Caco-2 (cell line): ENCODE results near the gene UBE2E2. TPM values are rescaled to one million over a fixed set of nuclear protein-coding genes. Genes with fewer than 3 reads are reported as not detected.

Source experiments
- BruUV-seq: library from RNA; stranded (reverse); fragments of 400-500 nt; replicated peaks from 2 replicates; lab custom pipeline; 2021; lab: Mats Ljungman, UMichigan
- CTCF ChIA-PET: fragments of 300-600 bp; sonication (Branson Sonifier 250); formaldehyde crosslinking; loops from one replicate; lab custom pipeline; 2022; ENCODE audit warnings: antibody characterized with exemption; lab: Charles Lee
- POLR2A ChIA-PET: fragments of 300-600 bp; sonication (Branson Sonifier 250); formaldehyde crosslinking; loops from one replicate; lab custom pipeline; 2022; ENCODE audit warnings: antibody characterized with exemption; lab: Charles Lee
- DNase-seq, 2 experiments: peaks; one replicate each; pipeline versions ENCODE4 v3.0.0 to v3.0.0-alpha.2; 2020 to 2022
- H3K27me3 ChIP-seq: replicated peaks from 2 replicates; pipeline ENCODE4 v1.6.0; 2011; ENCODE audit warnings: low read length; ENCODE audit not compliant: control insufficient read depth, insufficient read depth
- H3K36me3 ChIP-seq: 2 replicates; pipeline ENCODE4 v1.5.1; 2011; ENCODE audit warnings: low read length; ENCODE audit not compliant: control insufficient read depth, insufficient read depth
- H3K4me1 ChIP-seq: fragments of 250-450 bp; sonication (Bioruptor Pico); 2 replicates; pipeline ENCODE4 v1.5.1; 2020; ENCODE audit warnings: mild to moderate bottlenecking
- H3K4me3 ChIP-seq: 2 replicates; pipeline ENCODE4 v1.5.1; 2011; ENCODE audit warnings: low read depth, mild to moderate bottlenecking, control low read depth, low read length
- H3K9me3 ChIP-seq: fragments of 250-450 bp; sonication (Bioruptor Pico); 2 replicates; pipeline ENCODE4 v1.5.1; 2020; ENCODE audit warnings: mild to moderate bottlenecking, moderate library complexity
- H3K27ac Mint-ChIP-seq: one replicate; pipeline ENCODE4 v1.8.0; 2022; ENCODE audit warnings: mixed read lengths; ENCODE audit not compliant: unreplicated experiment
- H3K27me3 Mint-ChIP-seq: one replicate; pipeline ENCODE4 v1.8.0; 2022; ENCODE audit warnings: mixed read lengths; ENCODE audit not compliant: insufficient read depth, unreplicated experiment
- H3K36me3 Mint-ChIP-seq: one replicate; pipeline ENCODE4 v1.8.0; 2022; ENCODE audit warnings: mild to moderate bottlenecking, mixed read lengths; ENCODE audit not compliant: insufficient read depth, unreplicated experiment
- H3K4me1 Mint-ChIP-seq: one replicate; pipeline ENCODE4 v1.8.0; 2022; ENCODE audit warnings: low read depth, mixed read lengths; ENCODE audit not compliant: unreplicated experiment
- H3K4me3 Mint-ChIP-seq: one replicate; pipeline ENCODE4 v1.8.0; 2022; ENCODE audit warnings: mild to moderate bottlenecking, moderate library complexity, mixed read lengths; ENCODE audit not compliant: unreplicated experiment
- H3K9me3 Mint-ChIP-seq: one replicate; pipeline ENCODE4 v1.8.0; 2022; ENCODE audit warnings: mixed read lengths; ENCODE audit not compliant: unreplicated experiment
- CTCF ChIP-seq, 2 experiments: fragments of 200-600 bp in 1 of 2; IDR thresholded peaks; 1 replicate in 1 of 2; 2 replicates in 1 of 2; pipeline versions ENCODE4 v1.5.1 to v1.8.0; 2011 to 2022; ENCODE audit warnings: antibody characterized with exemption in 1 of 2, control low read depth in 1 of 2, inconsistent platforms in 1 of 2, low read depth in 1 of 2, low read length in 1 of 2, mild to moderate bottlenecking in 1 of 2, moderate library complexity in 1 of 2; ENCODE audit not compliant: insufficient read depth in 1 of 2, severe bottlenecking in 1 of 2, unreplicated experiment in 1 of 2
- intact Hi-C: fragments of 100-400 bp; cut with micrococcal nuclease; formaldehyde crosslinking; loops from one replicate; pipeline ENCODE4 v1.10.0; 2022; ENCODE audit not compliant: unreplicated experiment
- total RNA-seq: library from RNA; stranded (reverse); gene quantifications from 2 replicates; pipeline ENCODE4 v1.2.3, GENCODE V29; 2022

UBE2E2 gene
- total RNA-seq, 1 experiment from 2014 or later, result 83.8 TPM

- H3K4me1 ChIP-seq, result 0 out of 2 replicates have a peak, but pooled peaks cover 4% of the 10 kb centered on the region
- ChIA-PET POLR2A (no interaction called here), CTCF (no interaction called here)
- no peaks in the 10 kb centered on the region for H3K27me3 ChIP-seq
- Mint-ChIP-seq H3K4me3 (no peak overlapping the region), H3K27ac (no peak overlapping the region), H3K36me3 (no peaks in the 10 kb centered on the region), H3K27me3 (no peaks in the 10 kb centered on the region), H3K4me1 (no peaks in the 10 kb centered on the region), H3K9me3 (peaks cover under 1% of the 10 kb centered on the region)
- no peak overlapping the region for H3K4me3 ChIP-seq
- DNase-seq, result no peak
- TF ChIP-seq CTCF (IDR thresholded peaks at IDR 0.05; ENCODE audit: insufficient read depth in 1 of 2, low read depth in 1 of 2, low read length in 1 of 2, severe bottlenecking in 1 of 2, unreplicated experiment in 1 of 2), result no peak
- intact Hi-C loops, result no loop called here
- H3K36me3 ChIP-seq, result no peaks in the 10 kb centered on the region
- no peaks in the 10 kb centered on the region for H3K9me3 ChIP-seq
- no TSS peak for BruUV-seq
Measured at GRCh38 chr3:23304424-23304823, 101.3 kb downstream of the UBE2E2 start.

GRCh38 chr3:23308986-23309625 lies 106.0 kb downstream of the UBE2E2 start:
- no peak for TF ChIP-seq CTCF (IDR thresholded peaks at IDR 0.05; ENCODE audit: insufficient read depth in 1 of 2, low read depth in 1 of 2, low read length in 1 of 2, severe bottlenecking in 1 of 2, unreplicated experiment in 1 of 2)
- Mint-ChIP-seq H3K4me1 (peaks cover 6% of the 10 kb centered on the region), H3K9me3 (peaks cover 7% of the 10 kb centered on the region), H3K4me3 (no peak overlapping the region), H3K36me3 (no peaks in the 10 kb centered on the region), H3K27me3 (no peaks in the 10 kb centered on the region), H3K27ac (no peak overlapping the region)
- BruUV-seq, result no TSS peak
- ChIA-PET POLR2A (no interaction called here), CTCF (no interaction called here)
- Histone ChIP-seq H3K4me1 (0 out of 2 replicates have a peak, but pooled peaks cover under 1% of the 10 kb centered on the region), H3K27me3 (no peaks in the 10 kb centered on the region), H3K9me3 (no peaks in the 10 kb centered on the region), H3K4me3 (no peak overlapping the region), H3K36me3 (no peaks in the 10 kb centered on the region)
- no peak for DNase-seq
- intact Hi-C loops, result no loop called here

GRCh38 chr3:23312866-23313265 lies 109.7 kb downstream of the UBE2E2 start:
- Histone ChIP-seq H3K4me1 (no peaks in the 10 kb centered on the region; the same call in 1 of the 2 replicates), H3K9me3 (no peaks in the 10 kb centered on the region), H3K27me3 (no peaks in the 10 kb centered on the region), H3K4me3 (no peak overlapping the region), H3K36me3 (no peaks in the 10 kb centered on the region; the same call in 1 of the 2 replicates)
- no peak for DNase-seq
- Mint-ChIP-seq H3K27me3 (no peaks in the 10 kb centered on the region), H3K27ac (no peak overlapping the region), H3K4me1 (peaks cover 6% of the 10 kb centered on the region), H3K9me3 (peaks cover 7% of the 10 kb centered on the region), H3K36me3 (no peaks in the 10 kb centered on the region), H3K4me3 (no peak overlapping the region)
- intact Hi-C loops, result no loop called here
- no TSS peak for BruUV-seq
- CTCF ChIA-PET, result no interaction called here
- TF ChIP-seq CTCF (IDR thresholded peaks at IDR 0.05; ENCODE audit: insufficient read depth in 1 of 2, low read depth in 1 of 2, low read length in 1 of 2, severe bottlenecking in 1 of 2, unreplicated experiment in 1 of 2), result no peak
- POLR2A ChIA-PET, result no interaction called here
